GM18951 (cell line): ENCODE results near the gene CLTB.
"Not testable (repeated sequence)": the region's sequence is repeated elsewhere in the genome, so short reads cannot be mapped to it uniquely, and the experiment has no call there.

Experiments used
- POLR2A ChIP-seq: IDR thresholded peaks from 4 replicates; pipeline ENCODE4 v1.6.1; 2011; ENCODE audit warnings: mild to moderate bottlenecking; ENCODE audit not compliant: insufficient read length, insufficient read depth; ENCODE audit errors: extremely low read depth
- in situ Hi-C: fragments of 300-500 bp; cut with MboI; formaldehyde crosslinking; loops from one replicate; pipeline ENCODE4 v1.12.0; 2022; ENCODE audit warnings: low sequenced_read_pairs, mixed read lengths, inconsistent platforms; ENCODE audit not compliant: unreplicated experiment

The CLTB gene

GRCh38 chr5:176415952-176416924 is at the start of gene CLTB:
TSS of gene CLTB (minus strand) at chr5:176416539. CDS start at chr5:176416363, 176 bp downstream.
- peak; percentile 79 for TF ChIP-seq POLR2A
- in situ Hi-C loops, result loop anchor here (25.0 kb wide), 1 partner anchor 679 kb away; no protein-coding TSS in a partner anchor

- in situ Hi-C loops, result no loop called here
- TF ChIP-seq POLR2A, result no peak
These were observed 46.9 kb upstream of the CLTB start for GRCh38 chr5:176463113-176463764.

- no peak for TF ChIP-seq POLR2A
- in situ Hi-C loops, result no loop called here
These were observed 45.0 kb upstream of the CLTB start for GRCh38 chr5:176461349-176461748.

GRCh38 chr5:176458904-176459561 is 42.7 kb upstream of the CLTB start:
- no peak for TF ChIP-seq POLR2A
- in situ Hi-C loops, result no loop called here

- in situ Hi-C loops, result no loop called here
- no peak for TF ChIP-seq POLR2A
These were observed 38.5 kb upstream of the CLTB start for GRCh38 chr5:176454724-176455394.

- in situ Hi-C loops, result no loop called here
- no peak for TF ChIP-seq POLR2A
These were observed 33.7 kb upstream of the CLTB start for GRCh38 chr5:176450077-176450476.

GRCh38 chr5:176447978-176448608 is 31.8 kb upstream of the CLTB start, which contains the start of gene FAF2:
TSS of gene FAF2 (plus strand) at chr5:176448385. CDS start at chr5:176448408, 23 bp downstream.
- TF ChIP-seq POLR2A, result peak; percentile 90
- in situ Hi-C loops, result no loop called here

- no peak for TF ChIP-seq POLR2A
- in situ Hi-C loops, result no loop called here
These were observed 31.2 kb upstream of the CLTB start for GRCh38 chr5:176447591-176447977.

GRCh38 chr5:176446884-176447590 is 30.7 kb upstream of the CLTB start:
- TF ChIP-seq POLR2A, result no peak
- in situ Hi-C loops, result no loop called here

- no peak for TF ChIP-seq POLR2A
- in situ Hi-C loops, result no loop called here
These were observed 29.8 kb upstream of the CLTB start for GRCh38 chr5:176446028-176446665.

GRCh38 chr5:176444742-176445141 is 28.4 kb upstream of the CLTB start:
- in situ Hi-C loops, result no loop called here
- no peak for TF ChIP-seq POLR2A

GRCh38 chr5:176442911-176443310 is 26.6 kb upstream of the CLTB start:
- in situ Hi-C loops, result not testable (repeated sequence)
